OCI-LY3 (cell line): Measurements from ENCODE around the gene BICD2.

Source experiments
- EZH2phosphoT487 ChIP-seq: fragments of 200-600 bp; shearing (Covaris generic); IDR thresholded peaks from 2 replicates; pipeline ENCODE4 v1.6.1; 2018; ENCODE audit warnings: antibody characterized with exemption, mixed run types, low read depth
- TF ChIP-seq, protein P1 (sequence below): fragments of 200-600, 300-600 bp; sonication (generic); IDR thresholded peaks from 2 replicates; pipeline ENCODE4 v1.5.1; 2014; ENCODE audit warnings: antibody characterized with exemption, low read length, low read depth

DNA sequence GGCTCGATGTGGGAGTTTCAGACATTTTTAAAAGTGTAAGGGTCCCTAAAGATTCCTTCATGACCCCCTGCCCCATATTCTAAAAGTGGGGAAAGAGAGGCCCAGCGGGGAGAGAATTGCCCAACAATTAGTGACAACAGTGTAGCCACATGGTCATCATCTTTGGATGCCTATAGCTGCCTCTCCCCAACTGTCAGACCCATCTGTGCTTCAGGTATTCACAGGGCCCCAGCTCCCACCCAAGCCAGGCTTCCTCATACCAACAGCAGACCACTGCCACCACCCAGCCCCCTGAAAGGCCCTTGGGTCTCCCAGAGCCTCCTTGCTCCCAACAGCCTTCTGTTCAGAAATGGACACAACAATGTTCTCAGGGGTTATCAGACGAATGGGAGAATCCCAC is 4.1 kb downstream of the BICD2 start:
- no peak for TF ChIP-seq EZH2phosphoT487
- TF ChIP-seq, protein P1, sequence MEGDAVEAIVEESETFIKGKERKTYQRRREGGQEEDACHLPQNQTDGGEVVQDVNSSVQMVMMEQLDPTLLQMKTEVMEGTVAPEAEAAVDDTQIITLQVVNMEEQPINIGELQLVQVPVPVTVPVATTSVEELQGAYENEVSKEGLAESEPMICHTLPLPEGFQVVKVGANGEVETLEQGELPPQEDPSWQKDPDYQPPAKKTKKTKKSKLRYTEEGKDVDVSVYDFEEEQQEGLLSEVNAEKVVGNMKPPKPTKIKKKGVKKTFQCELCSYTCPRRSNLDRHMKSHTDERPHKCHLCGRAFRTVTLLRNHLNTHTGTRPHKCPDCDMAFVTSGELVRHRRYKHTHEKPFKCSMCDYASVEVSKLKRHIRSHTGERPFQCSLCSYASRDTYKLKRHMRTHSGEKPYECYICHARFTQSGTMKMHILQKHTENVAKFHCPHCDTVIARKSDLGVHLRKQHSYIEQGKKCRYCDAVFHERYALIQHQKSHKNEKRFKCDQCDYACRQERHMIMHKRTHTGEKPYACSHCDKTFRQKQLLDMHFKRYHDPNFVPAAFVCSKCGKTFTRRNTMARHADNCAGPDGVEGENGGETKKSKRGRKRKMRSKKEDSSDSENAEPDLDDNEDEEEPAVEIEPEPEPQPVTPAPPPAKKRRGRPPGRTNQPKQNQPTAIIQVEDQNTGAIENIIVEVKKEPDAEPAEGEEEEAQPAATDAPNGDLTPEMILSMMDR: no peak
